ENCODE data around the gene ZSWIM8.
A peak's percentile ranks its signal among the peaks of the same experiment; 100 is the strongest.
"Not testable (repeated sequence)": the region's sequence is repeated elsewhere in the genome, so short reads cannot be mapped to it uniquely, and the experiment has no call there.

The ZSWIM8 gene

GRCh38 chr10:73796035-73796434, 10.6 kb downstream of the ZSWIM8 start:
- DNase-seq = not testable (repeated sequence)

- no peak for DNase-seq
Measured at GRCh38 chr10:73796766-73797165, 11.4 kb downstream of the ZSWIM8 start.

- no peak for DNase-seq
Measured at GRCh38 chr10:73797324-73798025, 12.1 kb downstream of the ZSWIM8 start.

GRCh38 chr10:73798087-73798486, 12.7 kb downstream of the ZSWIM8 start:
- no peak for DNase-seq

GRCh38 chr10:73798927-73799560, 13.6 kb downstream of the ZSWIM8 start:
- DNase-seq = no peak

GRCh38 chr10:73799899-73800559, 14.6 kb downstream of the ZSWIM8 start:
- DNase-seq = no peak

GRCh38 chr10:73800560-73801252, 15.3 kb downstream of the ZSWIM8 start:
- DNase-seq = no peak

- DNase-seq = no peak
Measured at GRCh38 chr10:73801253-73801590, 15.8 kb downstream of the ZSWIM8 start.

- DNase-seq = no peak
Measured at GRCh38 chr10:73802276-73802991, 17.0 kb downstream of the ZSWIM8 start.

- no peak for DNase-seq
Measured at GRCh38 chr10:73803680-73804286, 18.4 kb downstream of the ZSWIM8 start.

- DNase-seq = no peak
Measured at GRCh38 chr10:73806176-73806950, 21.0 kb downstream of the ZSWIM8 start.

- no peak for DNase-seq
Measured at GRCh38 chr10:73807471-73807870, 22.1 kb downstream of the ZSWIM8 start.

- DNase-seq = no peak
Measured at GRCh38 chr10:73808021-73808815, 22.8 kb downstream of the ZSWIM8 start.

- no peak for DNase-seq
Measured at GRCh38 chr10:73809061-73809818, 23.8 kb downstream of the ZSWIM8 start.

GRCh38 chr10:73810358-73810734, 24.9 kb downstream of the ZSWIM8 start:
- peak in 1 of 5 donors; percentile 74 for DNase-seq

GRCh38 chr10:73810735-73811465, 25.5 kb downstream of the ZSWIM8 start:
- DNase-seq = peak; percentile 42 to 66 (median 49)

GRCh38 chr10:73812657-73813056, 27.3 kb downstream of the ZSWIM8 start:
- DNase-seq = no peak

- DNase-seq = no peak
Measured at GRCh38 chr10:73813333-73813732, 27.9 kb downstream of the ZSWIM8 start.

- no peak for DNase-seq
Measured at GRCh38 chr10:73814276-73814895, 29.0 kb downstream of the ZSWIM8 start.
